Ishikawa (cell line): ENCODE results near the gene EEFSEC.

Experiments used
- CEBPB ChIP-seq: IDR thresholded peaks from 2 replicates; pipeline ENCODE4 v1.6.1; 2012
- EGR1 ChIP-seq: IDR thresholded peaks from 2 replicates; pipeline ENCODE4 v1.6.1; 2012
- FOXM1 ChIP-seq: IDR thresholded peaks from 2 replicates; pipeline ENCODE4 v1.6.1; 2012; ENCODE audit warnings: low read depth, borderline replicate concordance
- NFIC ChIP-seq: IDR thresholded peaks from 2 replicates; pipeline ENCODE4 v1.6.1; 2012
- RAD21 ChIP-seq: IDR thresholded peaks from 2 replicates; pipeline ENCODE4 v1.6.1; 2012; ENCODE audit warnings: low read depth
- REST ChIP-seq: IDR thresholded peaks from 2 replicates; pipeline ENCODE4 v1.6.1; 2012; ENCODE audit warnings: low read depth, mild to moderate bottlenecking
- TAF1 ChIP-seq: IDR thresholded peaks from 2 replicates; pipeline ENCODE4 v1.6.1; 2012; ENCODE audit warnings: low read depth, mild to moderate bottlenecking
- YY1 ChIP-seq: IDR thresholded peaks from 2 replicates; pipeline ENCODE4 v1.6.1; 2012; ENCODE audit warnings: low read depth
- ZBTB7A ChIP-seq: IDR thresholded peaks from 2 replicates; pipeline ENCODE4 v1.6.1; 2012; ENCODE audit warnings: low read depth

- no peak for TF ChIP-seq TAF1
- no peak for TF ChIP-seq NFIC
- no peak for TF ChIP-seq ZBTB7A
- TF ChIP-seq REST = no peak
- TF ChIP-seq EGR1 = no peak
- no peak for TF ChIP-seq YY1
- TF ChIP-seq FOXM1 = no peak
- no peak for TF ChIP-seq RAD21
- no peak for TF ChIP-seq CEBPB
These were observed 163.9 kb downstream of the EEFSEC start for GRCh38 chr3:128317101-128317697.
